Urothelium cell line (cell line): ENCODE measurements around the gene ZCRB1.
"Not testable (repeated sequence)": the region's sequence is repeated elsewhere in the genome, so short reads cannot be mapped to it uniquely, and the experiment has no call there.

Experiments
- DNase-seq: peaks from one replicate; pipeline ENCODE4 v3.0.0; 2011; ENCODE audit warnings: low spot score, mixed read lengths
- FAIRE-seq: peaks from 2 replicates; lab custom pipeline; 2011; peaks lifted over from hg19 to GRCh38; lab: Jason Lieb, UNC

The ZCRB1 gene

GRCh38 chr12:42330097-42330496 lies 4.2 kb upstream of the ZCRB1 start:
- FAIRE-seq, DNase-seq: not testable (repeated sequence)

- no peak for DNase-seq
- no peak for FAIRE-seq
Measured at GRCh38 chr12:42327227-42327590, 1.3 kb upstream of the ZCRB1 start.

- DNase-seq (peak; percentile 26), FAIRE-seq (no peak)
Measured at GRCh38 chr12:42326541-42327226, 790 bp upstream of the ZCRB1 start.

GRCh38 chr12:42325326-42325652 lies 605 bp downstream of the ZCRB1 start:
- no peak for FAIRE-seq

GRCh38 chr12:42323856-42324255 lies 2.0 kb downstream of the ZCRB1 start:
- DNase-seq = no peak
- no peak for FAIRE-seq

More at GRCh38 chr12:42325326-42325652, 605 bp downstream of the ZCRB1 start:
- DNase-seq = no peak

- FAIRE-seq (no peak), DNase-seq (no peak)
Measured at GRCh38 chr12:42322567-42322966, 3.3 kb downstream of the ZCRB1 start.

DNA sequence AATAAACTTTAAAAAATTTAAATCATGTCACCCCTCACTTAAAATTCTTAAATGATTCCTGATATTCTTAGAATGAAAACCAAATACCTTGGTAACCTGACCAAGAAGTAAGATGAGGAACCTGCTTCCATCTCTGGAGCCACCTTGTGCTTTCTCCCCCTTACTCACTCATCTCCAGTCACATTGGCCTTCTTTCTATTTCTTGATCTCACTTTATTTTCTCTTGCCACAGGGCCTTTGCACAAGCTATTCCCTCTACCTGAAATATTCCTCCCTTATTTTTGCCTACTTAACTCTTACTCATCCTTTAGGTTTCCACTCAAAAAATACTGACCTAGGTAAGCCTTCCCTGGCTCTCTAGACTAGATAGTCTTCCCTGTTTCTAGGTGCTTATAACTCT lies 5.1 kb downstream of the ZCRB1 start:
- no peak for DNase-seq
- no peak for FAIRE-seq

DNA sequence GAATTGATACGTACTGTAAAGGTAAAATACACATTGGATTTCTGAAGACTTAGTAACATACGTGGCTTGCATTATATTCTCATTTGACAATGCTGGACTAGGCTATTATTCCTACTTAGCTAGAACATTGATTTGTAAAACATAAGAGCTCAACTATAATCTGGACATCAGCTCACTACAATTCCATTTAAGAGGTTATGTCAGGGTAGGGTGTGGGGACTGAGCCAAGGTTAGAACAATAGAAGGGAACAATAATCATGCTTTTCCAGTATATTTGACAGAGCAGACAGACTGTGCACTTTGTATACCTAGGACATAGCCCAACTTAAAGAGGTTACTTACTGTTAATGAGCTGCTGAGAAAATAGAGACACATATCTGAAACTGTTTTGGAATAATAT lies 10.8 kb downstream of the ZCRB1 start:
- FAIRE-seq (no peak), DNase-seq (no peak)

DNA sequence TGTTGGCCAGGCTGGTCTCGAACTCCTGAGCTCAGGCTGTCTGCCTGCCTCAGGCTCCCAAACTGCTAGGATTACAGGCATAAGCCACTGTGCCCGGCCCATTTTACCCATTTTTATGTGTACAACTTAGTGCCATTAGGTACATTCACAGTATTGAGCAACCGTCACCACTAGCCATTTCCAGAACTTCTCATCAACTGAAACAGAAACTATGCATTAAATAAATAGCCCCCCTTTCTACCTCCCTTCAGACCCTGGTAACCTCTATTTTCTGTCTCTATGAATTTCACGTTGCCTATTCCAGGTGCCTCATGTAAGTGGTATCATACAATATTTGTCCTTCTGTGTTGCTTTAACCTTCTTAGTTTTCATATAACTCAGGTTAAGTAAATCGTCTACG lies 15.9 kb downstream of the ZCRB1 start:
- no peak for DNase-seq
- FAIRE-seq = no peak

- no peak for FAIRE-seq
Measured at GRCh38 chr12:42308390-42308789, 17.5 kb downstream of the ZCRB1 start.

DNA sequence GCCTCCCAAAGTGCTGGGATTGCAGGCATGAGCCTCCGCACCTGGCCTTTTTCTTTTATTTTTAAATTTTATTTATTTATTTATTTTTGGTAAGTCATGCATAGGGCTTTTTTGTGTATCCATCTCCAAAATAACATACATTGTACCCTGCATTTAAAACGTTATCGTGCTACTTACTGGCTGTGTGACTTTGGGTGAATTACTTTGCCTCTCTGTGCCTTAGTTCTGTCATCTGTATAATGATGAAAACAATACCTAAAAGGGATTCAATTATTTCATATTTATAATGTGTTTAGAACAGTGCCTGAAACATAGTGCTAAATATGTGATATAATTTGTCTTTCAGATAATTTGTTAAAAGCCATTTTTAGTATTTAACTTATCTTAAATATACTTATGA lies 19.6 kb downstream of the ZCRB1 start:
- DNase-seq (no peak), FAIRE-seq (no peak)

More at GRCh38 chr12:42308390-42308789, 17.5 kb downstream of the ZCRB1 start:
- no peak for DNase-seq

DNA sequence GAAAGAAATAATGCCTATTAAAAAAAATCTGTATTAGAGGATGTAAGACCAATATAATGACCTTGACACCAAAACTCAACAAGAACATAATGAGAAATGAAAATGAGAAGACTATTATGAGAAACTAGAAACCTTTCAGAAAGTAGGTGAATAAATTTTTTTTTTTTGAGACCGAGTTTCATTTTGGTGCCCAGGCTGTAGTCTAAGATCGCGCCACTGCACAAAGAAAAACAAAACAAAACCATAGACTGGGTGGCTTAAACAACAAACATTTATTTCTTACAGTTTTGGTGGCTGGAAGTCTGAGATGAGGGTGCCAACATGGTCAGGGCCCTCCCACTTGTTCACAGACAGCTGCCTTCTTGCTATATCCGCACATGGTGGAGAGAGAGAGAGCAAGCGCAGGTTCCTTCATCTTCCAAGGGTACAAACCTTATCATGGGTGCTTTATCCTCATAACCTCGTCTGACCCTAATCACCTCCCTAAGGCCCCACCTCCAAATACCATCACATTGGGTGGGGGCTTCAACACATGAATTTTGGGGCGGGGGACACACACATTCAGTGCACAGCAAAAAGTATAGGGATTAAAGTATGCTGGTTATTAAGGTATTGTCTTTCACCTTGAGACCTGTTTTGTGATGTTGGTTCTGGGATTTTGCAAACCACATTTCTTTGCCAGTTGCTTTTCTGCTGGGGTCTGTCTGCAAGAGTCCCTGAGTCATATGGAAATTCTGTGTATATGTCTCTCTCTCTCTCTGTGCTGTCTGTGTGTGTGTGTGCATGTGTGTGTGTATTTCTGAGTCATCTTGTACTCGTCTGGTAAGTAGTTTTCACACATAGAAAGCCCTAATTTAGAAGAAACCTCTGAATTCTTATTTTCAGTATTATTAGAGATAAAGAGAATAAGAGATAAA lies 26.2 kb downstream of the ZCRB1 start:
- DNase-seq (no peak), FAIRE-seq (no peak)

GRCh38 chr12:42298887-42299286 lies 27.0 kb downstream of the ZCRB1 start:
- no peak for FAIRE-seq
- DNase-seq = no peak

DNA sequence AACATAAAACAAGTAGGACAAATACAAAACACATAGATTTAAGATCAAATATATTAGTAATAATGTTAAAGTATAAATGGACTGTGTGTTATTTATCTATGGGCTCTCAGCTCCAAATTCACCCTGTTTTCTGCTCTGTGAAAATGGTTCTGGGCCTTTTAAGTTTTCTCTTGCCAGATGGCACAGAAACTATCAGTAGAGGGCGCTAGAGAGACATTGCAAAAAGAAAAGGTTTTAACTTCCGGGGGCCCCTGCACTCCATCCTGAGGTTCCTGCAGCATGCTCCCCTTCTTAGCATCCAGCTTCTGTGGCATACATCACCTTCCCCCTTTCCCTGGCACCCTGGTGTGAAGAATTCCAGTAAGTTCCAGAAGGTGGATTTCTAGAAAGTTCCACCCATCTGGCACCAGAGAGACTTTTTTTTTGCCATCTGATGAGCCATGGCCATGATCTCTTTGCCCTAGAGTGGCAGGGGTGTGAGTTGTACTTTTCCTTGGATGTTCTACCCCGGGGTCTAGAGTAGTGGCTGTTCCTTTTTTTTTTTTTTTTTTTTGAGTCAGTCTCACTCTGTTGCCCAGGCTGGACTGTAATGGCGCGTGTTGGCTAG lies 29.3 kb downstream of the ZCRB1 start:
- FAIRE-seq (no peak), DNase-seq (no peak)

DNA sequence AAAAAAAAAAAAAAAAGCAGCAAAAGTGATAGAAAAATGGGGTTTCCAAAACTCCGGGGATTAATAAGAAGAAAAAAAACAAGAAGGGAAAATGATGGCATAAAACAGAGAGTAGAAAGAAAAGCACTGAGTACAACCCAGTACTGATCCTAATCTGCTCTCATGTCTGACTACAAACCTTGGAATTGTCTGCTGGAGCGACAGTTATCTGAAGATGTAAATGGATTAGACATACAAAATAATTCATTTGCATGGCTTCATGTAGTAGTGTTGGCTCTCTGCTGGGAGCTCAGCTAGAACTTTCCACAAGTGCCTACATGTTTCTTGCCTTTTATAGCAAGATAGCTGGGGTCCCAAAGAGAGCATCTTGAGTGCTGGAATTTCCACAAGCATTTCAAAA lies 34.2 kb downstream of the ZCRB1 start:
- FAIRE-seq (no peak), DNase-seq (no peak)

GRCh38 chr12:42288544-42288943 lies 37.4 kb downstream of the ZCRB1 start:
- no peak for FAIRE-seq

DNA sequence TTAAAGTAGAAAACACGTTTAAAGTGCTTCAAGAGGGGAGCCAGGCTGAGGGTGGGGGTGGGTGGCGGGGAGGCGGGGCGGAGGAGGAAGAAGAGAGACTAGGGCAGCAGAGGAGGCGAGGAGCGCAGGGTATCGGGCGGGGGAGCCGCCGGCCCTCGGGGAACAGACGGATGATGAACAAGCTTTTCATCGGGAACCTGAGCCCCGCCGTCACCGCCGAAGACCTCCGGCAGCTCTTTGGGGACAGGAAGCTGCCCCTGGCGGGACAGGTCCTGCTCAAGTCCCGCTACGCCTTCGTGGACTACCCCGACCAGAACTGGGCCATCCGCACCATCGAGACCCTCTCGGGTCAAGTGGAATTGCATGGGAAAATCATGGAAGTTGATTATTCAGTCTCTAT lies 39.2 kb downstream of the ZCRB1 start:
- FAIRE-seq = no peak

More at GRCh38 chr12:42288544-42288943, 37.4 kb downstream of the ZCRB1 start:
- no peak for DNase-seq

DNA sequence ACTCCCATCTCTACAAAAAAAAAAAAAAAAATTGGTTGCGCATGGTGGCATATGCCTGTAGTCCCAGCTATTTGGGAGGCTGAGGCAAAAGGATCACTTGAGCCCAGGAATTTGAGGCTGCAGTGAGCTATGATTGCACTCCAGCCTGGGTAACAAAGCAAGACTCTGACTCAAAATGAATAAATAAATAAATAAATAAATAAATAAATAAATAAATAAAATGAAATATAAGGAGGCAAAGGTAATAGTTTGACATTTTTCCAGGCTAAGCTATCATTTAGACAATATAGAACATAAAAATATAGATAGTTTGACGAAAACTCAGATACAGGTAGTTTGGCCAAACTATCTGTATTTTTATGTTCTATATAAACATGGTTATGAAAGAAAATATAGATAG lies 40.5 kb downstream of the ZCRB1 start:
- no peak for FAIRE-seq
- no peak for DNase-seq

More for the DNA sequence above, 39.2 kb downstream of the ZCRB1 start:
- no peak for DNase-seq

DNA sequence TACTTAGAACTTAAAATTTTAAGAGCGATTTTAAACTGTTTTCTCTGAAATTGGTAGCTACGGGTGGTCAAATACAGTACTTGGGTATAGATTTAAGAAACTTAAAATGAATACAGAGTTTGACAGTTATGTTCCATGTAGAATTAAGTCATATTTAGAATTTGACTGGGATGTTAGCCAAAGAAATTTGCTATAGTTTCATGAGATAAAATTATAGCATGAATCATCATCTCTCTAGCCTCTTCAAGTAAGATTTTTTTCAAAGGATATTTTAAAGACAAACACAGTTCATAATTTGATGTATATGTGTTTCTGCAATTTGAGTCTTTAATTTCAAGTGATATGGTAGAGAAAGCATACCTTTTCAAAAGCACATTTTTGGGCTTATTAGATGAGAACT lies 41.0 kb downstream of the ZCRB1 start:
- DNase-seq (no peak), FAIRE-seq (no peak)

GRCh38 chr12:42284157-42284556 lies 41.7 kb downstream of the ZCRB1 start:
- FAIRE-seq (no peak), DNase-seq (no peak)

DNA sequence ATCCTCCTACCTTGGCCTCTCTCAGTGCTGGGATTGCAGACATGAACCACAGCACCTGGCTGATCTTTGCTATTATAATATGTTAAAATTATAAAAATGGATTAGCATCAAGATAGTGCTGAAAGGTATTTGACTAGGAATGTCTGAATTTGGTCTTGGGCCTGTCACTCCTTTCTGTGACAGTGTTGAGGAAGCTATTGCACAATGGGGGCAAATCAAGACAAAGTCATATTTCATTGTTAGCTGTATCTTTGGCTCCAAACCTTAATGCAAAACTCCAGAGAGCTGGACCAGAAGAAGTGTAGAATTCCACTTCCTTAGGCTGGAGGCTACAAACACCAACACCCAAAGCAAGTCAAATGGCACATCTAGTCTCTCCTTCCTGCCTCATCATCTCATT lies 42.2 kb downstream of the ZCRB1 start:
- DNase-seq (no peak), FAIRE-seq (no peak)

GRCh38 chr12:42282294-42282693 lies 43.6 kb downstream of the ZCRB1 start:
- FAIRE-seq (no peak), DNase-seq (no peak)
